Cardiac muscle cell (in vitro differentiated cells and primary cell): ENCODE measurements around the gene ADAM12. TPM values are rescaled to one million over a fixed set of nuclear protein-coding genes. Genes with fewer than 3 reads are reported as not detected.
A peak's percentile ranks its signal among the peaks of the same experiment; 100 is the strongest.

Source experiments
- DNase-seq, 2 donors: peaks; one replicate each; pipeline versions ENCODE4 v3.0.0 to v3.0.0-alpha.2; 2010 to 2017; ENCODE audit warnings: low read depth in 1 of 2, low spot score in 1 of 2
- H3K27ac ChIP-seq: fragments of 200-600 bp; sonication (generic); 2 replicates; pipeline ENCODE4 v1.5.1; 2016
- H3K27me3 ChIP-seq: fragments of 200-600 bp; sonication (generic); 2 replicates; pipeline ENCODE4 v1.6.0; 2016; ENCODE audit warnings: control low read depth
- H3K36me3 ChIP-seq: fragments of 200-600 bp; sonication (generic); 2 replicates; pipeline ENCODE4 v1.5.1; 2016; ENCODE audit warnings: control low read depth
- H3K4me1 ChIP-seq: fragments of 200-600 bp; sonication (generic); 2 replicates; pipeline ENCODE4 v1.8.1; 2017; ENCODE audit warnings: low read depth, mild to moderate bottlenecking, mixed run types
- H3K4me3 ChIP-seq: fragments of 200-600 bp; sonication (generic); 2 replicates; pipeline ENCODE4 v1.5.1; 2016; ENCODE audit warnings: mild to moderate bottlenecking
- H3K9me3 ChIP-seq: fragments of 200-600 bp; sonication (generic); 2 replicates; pipeline ENCODE4 v1.5.1; 2017; ENCODE audit warnings: low read depth, mild to moderate bottlenecking, control low read depth
- polyA plus RNA-seq: library from polyadenylated mRNA; unstranded; fragments of >200 nt; fragmentation: Nextera tagmentation; extraction: Ambion mirVana; gene quantifications from 2 replicates; pipeline ENCODE4 v1.2.1, GENCODE V29; 2016
- total RNA-seq: library from RNA; depleted of rRNA; stranded (reverse); fragments of >200 nt; gene quantifications from 2 replicates; pipeline ENCODE4 v1.2.3, GENCODE V29; 2016
- TF ChIP-seq, protein P1 (sequence below): IDR thresholded peaks from 2 replicates; pipeline ENCODE4 v1.5.1; 2012; ENCODE audit warnings: low read depth, mild to moderate bottlenecking, low read length

The ADAM12 gene
- total RNA-seq (0.18 and 0.25 TPM in 2 replicates), polyA plus RNA-seq (0.51 and 1.1 TPM in 2 replicates)

- Histone ChIP-seq H3K4me3 (peak within 1 kb of the TSS; percentile 65), H3K36me3 (no peaks in the 10 kb centered on the region), H3K27me3 (peaks cover 23% of the 10 kb centered on the region), H3K27ac (no peak within 1 kb of the TSS), H3K9me3 (no peaks in the 10 kb centered on the region), H3K4me1 (no peaks in the 10 kb centered on the region)
- peak; percentile 49 to 77 for DNase-seq
- TF ChIP-seq, protein P1, sequence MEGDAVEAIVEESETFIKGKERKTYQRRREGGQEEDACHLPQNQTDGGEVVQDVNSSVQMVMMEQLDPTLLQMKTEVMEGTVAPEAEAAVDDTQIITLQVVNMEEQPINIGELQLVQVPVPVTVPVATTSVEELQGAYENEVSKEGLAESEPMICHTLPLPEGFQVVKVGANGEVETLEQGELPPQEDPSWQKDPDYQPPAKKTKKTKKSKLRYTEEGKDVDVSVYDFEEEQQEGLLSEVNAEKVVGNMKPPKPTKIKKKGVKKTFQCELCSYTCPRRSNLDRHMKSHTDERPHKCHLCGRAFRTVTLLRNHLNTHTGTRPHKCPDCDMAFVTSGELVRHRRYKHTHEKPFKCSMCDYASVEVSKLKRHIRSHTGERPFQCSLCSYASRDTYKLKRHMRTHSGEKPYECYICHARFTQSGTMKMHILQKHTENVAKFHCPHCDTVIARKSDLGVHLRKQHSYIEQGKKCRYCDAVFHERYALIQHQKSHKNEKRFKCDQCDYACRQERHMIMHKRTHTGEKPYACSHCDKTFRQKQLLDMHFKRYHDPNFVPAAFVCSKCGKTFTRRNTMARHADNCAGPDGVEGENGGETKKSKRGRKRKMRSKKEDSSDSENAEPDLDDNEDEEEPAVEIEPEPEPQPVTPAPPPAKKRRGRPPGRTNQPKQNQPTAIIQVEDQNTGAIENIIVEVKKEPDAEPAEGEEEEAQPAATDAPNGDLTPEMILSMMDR = no peak
Measured at GRCh38 chr10:126387931-126388911, at the start of gene ADAM12. Gene ADAM12 (minus strand): TSS chr10:126388477. CDS start chr10:126388145, 332 bp downstream.

DNA sequence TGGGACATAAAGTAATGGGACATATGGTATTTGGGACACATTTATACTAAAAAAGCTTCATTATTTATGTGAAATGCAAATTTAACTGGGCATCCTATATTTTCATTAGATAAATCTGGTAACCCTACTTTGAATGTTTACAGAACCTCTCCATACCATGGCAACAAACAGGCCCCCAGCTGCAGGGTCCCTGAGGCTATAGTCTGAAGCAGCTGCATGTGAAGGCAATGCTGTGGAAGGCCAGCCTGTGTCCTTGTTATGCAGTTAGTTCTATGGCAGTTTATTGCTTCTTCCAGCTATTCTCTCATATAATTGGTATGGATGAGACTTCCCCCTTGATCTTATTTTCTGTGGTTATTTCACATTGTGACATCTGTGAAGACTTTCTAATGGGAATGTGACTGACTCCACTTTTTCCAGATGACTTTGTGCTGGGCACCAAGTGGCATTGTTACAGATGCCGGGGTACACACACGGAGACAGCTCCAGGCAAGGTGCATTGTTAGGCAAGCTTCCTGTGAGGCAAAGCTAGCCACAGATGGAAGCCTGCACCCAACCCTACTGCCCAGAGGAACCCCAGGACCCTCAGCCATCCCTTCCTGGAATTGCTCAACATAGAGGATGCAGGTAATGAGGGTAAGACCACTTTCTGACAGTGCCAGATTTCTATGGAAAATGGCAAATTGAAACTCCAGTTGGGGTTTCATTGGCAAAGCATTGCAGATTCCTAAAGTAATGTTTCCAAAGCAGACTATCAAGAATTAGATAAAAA, 49.5 kb upstream of the ADAM12 start:
- Histone ChIP-seq H3K36me3 (no peaks in the 10 kb centered on the region), H3K27me3 (no peaks in the 10 kb centered on the region), H3K4me3 (no peak overlapping the region), H3K9me3 (no peaks in the 10 kb centered on the region), H3K27ac (no peak overlapping the region), H3K4me1 (no peaks in the 10 kb centered on the region)
- TF ChIP-seq, protein P1 = no peak
- no peak for DNase-seq

GRCh38 chr10:126434235-126434634, 46.0 kb upstream of the ADAM12 start:
- no peak overlapping the region for H3K4me3 ChIP-seq
- TF ChIP-seq, protein P1 = no peak
- H3K27me3 ChIP-seq = no peaks in the 10 kb centered on the region
- H3K9me3 ChIP-seq = no peaks in the 10 kb centered on the region
- H3K27ac ChIP-seq = no peak overlapping the region
- H3K36me3 ChIP-seq = no peaks in the 10 kb centered on the region
- H3K4me1 ChIP-seq = no peaks in the 10 kb centered on the region
- DNase-seq = no peak

GRCh38 chr10:126433351-126433750, 45.1 kb upstream of the ADAM12 start:
- H3K9me3 ChIP-seq = no peaks in the 10 kb centered on the region
- no peak overlapping the region for H3K27ac ChIP-seq
- H3K4me3 ChIP-seq = no peak overlapping the region
- no peaks in the 10 kb centered on the region for H3K27me3 ChIP-seq
- no peak for DNase-seq
- TF ChIP-seq, protein P1 = no peak
- H3K4me1 ChIP-seq = no peaks in the 10 kb centered on the region
- no peaks in the 10 kb centered on the region for H3K36me3 ChIP-seq

- no peaks in the 10 kb centered on the region for H3K9me3 ChIP-seq
- H3K36me3 ChIP-seq = no peaks in the 10 kb centered on the region
- no peak overlapping the region for H3K4me3 ChIP-seq
- no peak for DNase-seq
- no peak overlapping the region for H3K27ac ChIP-seq
- H3K4me1 ChIP-seq = no peaks in the 10 kb centered on the region
- TF ChIP-seq, protein P1 = no peak
- H3K27me3 ChIP-seq = no peaks in the 10 kb centered on the region
Measured at GRCh38 chr10:126432507-126432906, 44.2 kb upstream of the ADAM12 start.
